GM12878 (cell line): ENCODE measurements around the gene CLSTN2. TPM values are rescaled to one million over a fixed set of nuclear protein-coding genes. Genes with fewer than 3 reads are reported as not detected.

ENCODE experiments used
- ATAC-seq: fragments of 200-7000 bp; cut with Tn5 transposase; 3 replicates; pipeline ENCODE4 v1.9.1; 2020; ENCODE audit warnings: mild to moderate bottlenecking, moderate library complexity
- BruUV-seq: library from RNA; stranded (reverse); fragments of 400-500 nt; replicated peaks from 2 replicates; lab custom pipeline; 2021; lab: Mats Ljungman, UMichigan
- CTCF ChIA-PET: fragments of 300-600 bp; sonication (Branson Sonifier 250); formaldehyde crosslinking; extraction: SDS; loops from one replicate; lab custom pipeline; 2021; ENCODE audit warnings: inconsistent platforms; lab: Yijun Ruan, JAX
- POLR2A ChIA-PET: fragments of 350-600 bp; formaldehyde crosslinking; extraction: SDS; loops from one replicate; lab custom pipeline; 2021; ENCODE audit warnings: inconsistent platforms; lab: Charles Lee
- RAD21 ChIA-PET: fragments of 300-600 bp; sonication (Branson Sonifier 250); formaldehyde crosslinking; loops from one replicate; lab custom pipeline; 2023; ENCODE audit warnings: antibody characterized with exemption; ENCODE audit not compliant: unreplicated experiment; lab: Charles Lee
- SMC1A ChIA-PET: fragments of 300-600 bp; sonication (Branson Sonifier 250); formaldehyde crosslinking; loops from one replicate; lab custom pipeline; 2023; ENCODE audit not compliant: unreplicated experiment, uncharacterized antibody; lab: Charles Lee
- DNase-seq: peaks from one replicate; pipeline ENCODE4 v3.0.0-alpha.2; 2011; ENCODE audit warnings: low read depth, low spot score
- FAIRE-seq: peaks from 3 replicates; lab custom pipeline; 2011; peaks lifted over from hg19 to GRCh38; lab: Jason Lieb, UNC
- H2AFZ ChIP-seq: 2 replicates; pipeline ENCODE4 v1.6.0; 2011; ENCODE audit warnings: low read depth, low read length, control low read depth; ENCODE audit not compliant: control insufficient read depth
- H3K27ac ChIP-seq: 2 replicates; pipeline ENCODE4 v1.5.1; 2011; ENCODE audit warnings: control low read depth; ENCODE audit not compliant: control insufficient read depth, insufficient read depth
- H3K27me3 ChIP-seq, 2 experiments: replicated peaks in 1 of 2; 2 replicates each; pipeline versions ENCODE4 v1.6.0 to v1.6.1; 2011; ENCODE audit warnings: low read length in 1 of 2; ENCODE audit not compliant: control insufficient read depth in 2 of 2, insufficient read depth in 2 of 2
- H3K36me3 ChIP-seq, 2 experiments: 2 replicates each; pipeline ENCODE4 v1.5.1; 2011; ENCODE audit warnings: low read length in 1 of 2; ENCODE audit not compliant: control insufficient read depth in 2 of 2, insufficient read depth in 2 of 2
- H3K4me1 ChIP-seq: 2 replicates; pipeline ENCODE4 v1.6.1; 2011; ENCODE audit warnings: mild to moderate bottlenecking, low read length, moderate library complexity, mixed read lengths; ENCODE audit not compliant: control insufficient read depth, insufficient read depth
- H3K4me2 ChIP-seq: 2 replicates; pipeline ENCODE4 v1.6.0; 2011; ENCODE audit warnings: control low read depth; ENCODE audit not compliant: control insufficient read depth, insufficient read depth
- H3K4me3 ChIP-seq: fragments of 200-600 bp; sonication (generic); 2 replicates; pipeline ENCODE4 v1.5.1; 2016
- H3K79me2 ChIP-seq: 2 replicates; pipeline ENCODE4 v1.6.0; 2011; ENCODE audit warnings: low read length; ENCODE audit not compliant: control insufficient read depth, insufficient read depth
- H3K9ac ChIP-seq: 2 replicates; pipeline ENCODE4 v1.8.0; 2011; ENCODE audit warnings: low read length, control low read depth, mixed read lengths; ENCODE audit not compliant: control insufficient read depth, insufficient read depth
- H3K9me3 ChIP-seq: replicated peaks from 3 replicates; pipeline ENCODE4 v1.5.1; 2011; ENCODE audit warnings: mild to moderate bottlenecking, low read length; ENCODE audit not compliant: control insufficient read depth, insufficient read depth
- H4K20me1 ChIP-seq: 2 replicates; pipeline ENCODE4 v1.6.0; 2011; ENCODE audit not compliant: control insufficient read depth, insufficient read depth
- ASH2L ChIP-seq: fragments of 300-600, 200-600 bp; sonication (generic); IDR thresholded peaks from 2 replicates; pipeline ENCODE4 v1.6.1; 2017; ENCODE audit warnings: low read depth, mild to moderate bottlenecking, borderline replicate concordance
- BHLHE40 ChIP-seq, 2 experiments: fragments of 450-650 bp in 1 of 2; IDR thresholded peaks; 2 replicates each; pipeline ENCODE4 v1.6.1; 2011 to 2017; ENCODE audit warnings: low read depth in 2 of 2, borderline replicate concordance in 1 of 2, improper control_type of control experiment in 1 of 2, low read length in 1 of 2, mild to moderate bottlenecking in 1 of 2
- CBX3 ChIP-seq: fragments of 200-600 bp; sonication (generic); IDR thresholded peaks from 2 replicates; pipeline ENCODE4 v1.6.1; 2016; ENCODE audit warnings: low read depth, borderline replicate concordance
- DPF2 ChIP-seq: fragments of 450-650 bp; IDR thresholded peaks from 2 replicates; pipeline ENCODE4 v1.6.1; 2017; ENCODE audit warnings: mild to moderate bottlenecking
- EED ChIP-seq: sonication (generic); IDR thresholded peaks from 2 replicates; pipeline ENCODE4 v1.6.1; 2016; ENCODE audit warnings: antibody characterized with exemption, low read depth
- FOS ChIP-seq: IDR thresholded peaks from 3 replicates; pipeline ENCODE4 v1.6.1; 2011; ENCODE audit warnings: borderline replicate concordance; ENCODE audit not compliant: insufficient read length; ENCODE audit errors: extremely low read depth
- GATAD2B ChIP-seq: fragments of 450-650 bp; conservative IDR thresholded peaks from 2 replicates; pipeline ENCODE4 v1.6.1; 2017; ENCODE audit warnings: low read depth, mild to moderate bottlenecking, moderate library complexity
- JUNB ChIP-seq: IDR thresholded peaks from 2 replicates; pipeline ENCODE4 v1.6.1; 2016; ENCODE audit warnings: antibody characterized with exemption, mild to moderate bottlenecking
- NBN ChIP-seq: fragments of 450-650 bp; IDR thresholded peaks from 2 replicates; pipeline ENCODE4 v1.6.1; 2016
- NFXL1 ChIP-seq: fragments of 450-650 bp; IDR thresholded peaks from 2 replicates; pipeline ENCODE4 v1.6.1; 2017; ENCODE audit warnings: antibody characterized with exemption, mild to moderate bottlenecking, borderline replicate concordance
- RUNX3 ChIP-seq: IDR thresholded peaks from 2 replicates; pipeline ENCODE4 v1.6.1; 2012; ENCODE audit warnings: low read length, inconsistent platforms
- SIN3A ChIP-seq: IDR thresholded peaks from 2 replicates; pipeline ENCODE4 v1.6.1; 2012; ENCODE audit warnings: low read depth, low read length, improper control_type of control experiment
- SRF ChIP-seq, 2 experiments: IDR thresholded peaks; 2 replicates each; pipeline ENCODE4 v1.6.1; 2011; ENCODE audit warnings: low read depth in 2 of 2, low read length in 2 of 2, mild to moderate bottlenecking in 1 of 2, moderate library complexity in 1 of 2
- ZBTB33 ChIP-seq: fragments of 450-650 bp; IDR thresholded peaks from 2 replicates; pipeline ENCODE4 v1.6.1; 2017; ENCODE audit warnings: mild to moderate bottlenecking
- ZNF207 ChIP-seq: fragments of 450-650 bp; IDR thresholded peaks from 2 replicates; pipeline ENCODE4 v1.6.1; 2014; ENCODE audit warnings: antibody characterized with exemption, mild to moderate bottlenecking, borderline replicate concordance
- WGBS: methylation state at CpG from one replicate; pipeline ENCODE4 v1.1.6; 2016; ENCODE audit warnings: low lambda C conversion rate; ENCODE audit not compliant: insufficient replicate concordance, insufficient coverage; ENCODE audit errors: missing lambda C conversion rate; 5-methylcytosine and 5-hydroxymethylcytosine counted together
- in situ Hi-C: fragments of 300-500 bp; cut with MboI; formaldehyde crosslinking; loops from 9 replicates; pipeline ENCODE4 v1.14.3; 2018; ENCODE audit warnings: mixed read lengths
- intact Hi-C: fragments of 100-400 bp; cut with micrococcal nuclease; formaldehyde crosslinking; loops from one replicate; pipeline ENCODE4 v1.14.2; 2022; ENCODE audit not compliant: unreplicated experiment
- polyA plus RNA-seq, 11 experiments: library from polyadenylated mRNA; depleted of rRNA in 4 of 11; unstranded in 6 of 11; stranded (reverse) in 5 of 11; fragments of >200 nt; fragmentation: Nextera tagmentation in 4 of 11; fragmentation: Illumina TruSeq in 1 of 11; extraction: Ambion mirVana in 4 of 11; extraction: Trizol in 1 of 11; gene quantifications; 1 replicate in 1 of 11; 2 replicates in 10 of 11; pipeline versions ENCODE4 v1.2.1 to v1.2.3, GENCODE V29; 2011 to 2016; ENCODE audit warnings: inconsistent platforms in 2 of 11, missing spikeins in 2 of 11, low read depth in 1 of 11
- total RNA-seq, 4 experiments: library from RNA; depleted of rRNA in 3 of 4; stranded (reverse); fragments of >200 nt in 3 of 4; fragmentation: Illumina TruSeq in 1 of 4; extraction: Trizol in 1 of 4; gene quantifications; 2 replicates each; pipeline versions ENCODE4 v1.2.1 to v1.2.3, GENCODE V29; 2013 to 2021

CLSTN2 gene
- total and polyA plus RNA-seq, 10 of the 15 experiments (the other 5 are each of a cell fraction or from before 2014, with no cell fraction given): under 0.01 to 0.10 (median under 0.01) TPM; not detected in 5

- DNase-seq (no peak), ATAC-seq (no peak), FAIRE-seq (no peak)
- Histone ChIP-seq H2AFZ (no peak overlapping the region), H3K79me2 (no peaks in the 10 kb centered on the region), H3K4me1 (no peaks in the 10 kb centered on the region), H4K20me1 (no peaks in the 10 kb centered on the region), H3K27me3 (peaks cover 0 to 1% of the 10 kb centered on the region in 2 experiments; a peak in 2 of 4 replicates), H3K4me3 (no peak overlapping the region), H3K9me3 (no peaks in the 10 kb centered on the region), H3K27ac (no peak overlapping the region), H3K4me2 (no peak overlapping the region), H3K36me3 (no peaks in the 10 kb centered on the region), H3K9ac (no peak overlapping the region)
- CTCF ChIA-PET: no interaction called here
- TF ChIP-seq EED: no peak
- no peak for TF ChIP-seq GATAD2B
- no peak for TF ChIP-seq NBN
- no peak for TF ChIP-seq CBX3
- no peak for TF ChIP-seq FOS
- TF ChIP-seq ZNF207: no peak
- no peak for TF ChIP-seq DPF2
- RAD21 ChIA-PET: no interaction called here
- SMC1A ChIA-PET: interaction anchor here (0.7 kb wide), 1 partner anchor 30 kb away, joined by 3 read pairs; no protein-coding TSS in a partner anchor
- POLR2A ChIA-PET: no interaction called here
- 37% methylated on average over 8 of the region's 8 CpGs for WGBS
- BruUV-seq: no TSS peak
- intact Hi-C loops: loop anchor here (10.0 kb wide), 1 partner anchor 303 kb away; no protein-coding TSS in a partner anchor
- in situ Hi-C loops: no loop called here
These were observed 497.3 kb downstream of the CLSTN2 start for GRCh38 chr3:140432229-140432669.

- no peak overlapping the region for H3K4me2 ChIP-seq
- no peak overlapping the region for H2AFZ ChIP-seq
- in situ Hi-C loops: no loop called here
- FAIRE-seq (no peak), DNase-seq (no peak), ATAC-seq (no peak)
- ChIA-PET CTCF (no interaction called here), RAD21 (no interaction called here), POLR2A (no interaction called here), SMC1A (interaction anchor here (1.5 kb wide), 1 partner anchor 12 kb away, joined by 3 read pairs; no protein-coding TSS in a partner anchor)
- H3K9ac ChIP-seq: no peak overlapping the region
- peaks cover 0 to 1% of the 10 kb centered on the region in 2 experiments; a peak in 2 of 4 replicates for H3K27me3 ChIP-seq
- no peaks in the 10 kb centered on the region for H3K36me3 ChIP-seq
- H3K9me3 ChIP-seq: no peaks in the 10 kb centered on the region
- H3K4me1 ChIP-seq: no peaks in the 10 kb centered on the region
- H4K20me1 ChIP-seq: no peaks in the 10 kb centered on the region
- intact Hi-C loops: loop anchor here (10.0 kb wide), 1 partner anchor 301 kb away; no protein-coding TSS in a partner anchor
- no peaks in the 10 kb centered on the region for H3K79me2 ChIP-seq
- no peak overlapping the region for H3K4me3 ChIP-seq
- H3K27ac ChIP-seq: no peak overlapping the region
- no TSS peak for BruUV-seq
- WGBS: 18% methylated on average over 2 of the region's 2 CpGs
- TF ChIP-seq JUNB: no peak
- no peak for TF ChIP-seq ZBTB33
- TF ChIP-seq NFXL1: no peak
- no peak for TF ChIP-seq RUNX3
- no peak for TF ChIP-seq EED
- no peak for TF ChIP-seq ASH2L
- TF ChIP-seq SIN3A: no peak
- TF ChIP-seq SRF (IDR thresholded peaks at IDR 0.05; ENCODE audit: low read depth in 2 of 2, low read length in 2 of 2): no peak
- TF ChIP-seq BHLHE40 (IDR thresholded peaks at IDR 0.05; ENCODE audit: borderline replicate concordance in 1 of 2, low read depth in 2 of 2, low read length in 1 of 2): no peak
These were observed 498.4 kb downstream of the CLSTN2 start for GRCh38 chr3:140433431-140433830.
